HepG2 (cell line): ENCODE results near the gene BAHD1. TPM values are rescaled to one million over a fixed set of nuclear protein-coding genes. Genes with fewer than 3 reads are reported as not detected.

Experiments
- ATAC-seq: fragments of 200-7000 bp; cut with Tn5 transposase; 3 replicates; pipeline ENCODE4 v1.9.1; 2020; ENCODE audit warnings: mild to moderate bottlenecking, moderate library complexity
- BruUV-seq: library from RNA; stranded (reverse); fragments of 400-500 nt; replicated peaks from 2 replicates; lab custom pipeline; 2021; lab: Mats Ljungman, UMichigan
- CTCF ChIA-PET: fragments of 300-600 bp; formaldehyde crosslinking; extraction: SDS; loops from one replicate; lab custom pipeline; 2021; ENCODE audit warnings: low total read pairs, inconsistent platforms, low intra/inter-chr PET ratio; lab: Yijun Ruan, JAX
- POLR2A ChIA-PET: fragments of 350-600 bp; sonication (Branson Sonifier 250); formaldehyde crosslinking; loops from one replicate; lab custom pipeline; 2020; ENCODE audit warnings: antibody characterized with exemption, inconsistent platforms; lab: Yijun Ruan, JAX
- DNase-seq: peaks from one replicate; pipeline ENCODE4 v3.0.0-alpha.2; 2015; ENCODE audit warnings: low spot score
- FAIRE-seq: peaks from 3 replicates; lab custom pipeline; 2011; peaks lifted over from hg19 to GRCh38; lab: Jason Lieb, UNC
- H2AFZ ChIP-seq: one replicate; pipeline ENCODE4 v1.6.1; 2011; ENCODE audit warnings: low read length, inconsistent platforms
- H3K27ac ChIP-seq: fragments of 300-600 bp; 3 replicates; pipeline ENCODE4 v1.8.0; 2011; ENCODE audit warnings: mixed run types, mild to moderate bottlenecking, mixed read lengths, low read length, inconsistent platforms; ENCODE audit not compliant: insufficient read depth; ENCODE audit errors: extremely low read length
- H3K27me3 ChIP-seq, 2 experiments: fragments of 200-600 bp in 1 of 2; 2 replicates in 1 of 2; 3 replicates in 1 of 2; pipeline versions ENCODE4 v1.6.0 to v1.8.0; 2011; ENCODE audit warnings: low read length in 2 of 2, mild to moderate bottlenecking in 2 of 2, moderate library complexity in 2 of 2, inconsistent platforms in 1 of 2; ENCODE audit not compliant: insufficient read depth in 2 of 2, control insufficient read depth in 1 of 2
- H3K36me3 ChIP-seq, 2 experiments: fragments of 200-600 bp in 1 of 2; replicated peaks in 1 of 2; 2 replicates in 1 of 2; 3 replicates in 1 of 2; pipeline versions ENCODE4 v1.5.1 to v1.8.0; 2011; ENCODE audit warnings: low read length in 2 of 2, inconsistent platforms in 1 of 2; ENCODE audit not compliant: insufficient read depth in 2 of 2, control insufficient read depth in 1 of 2
- H3K4me1 ChIP-seq: 2 replicates; pipeline ENCODE4 v1.5.1; 2012; ENCODE audit warnings: low read length, inconsistent platforms; ENCODE audit not compliant: insufficient read depth
- H3K4me2 ChIP-seq: 2 replicates; pipeline ENCODE4 v1.6.0; 2011; ENCODE audit warnings: low read depth, low read length, inconsistent platforms
- H3K4me3 ChIP-seq, 3 experiments: fragments of 200-600 bp in 1 of 3; sonication (generic), shearing (Covaris generic) in 1 of 3; replicated peaks in 1 of 3; 2 replicates each; pipeline ENCODE4 v1.5.1; 2011 to 2016; ENCODE audit warnings: low read length in 3 of 3, inconsistent platforms in 2 of 3, low read depth in 2 of 3, mild to moderate bottlenecking in 2 of 3, control low read depth in 1 of 3, mixed read lengths in 1 of 3; ENCODE audit not compliant: insufficient read depth in 1 of 3
- H3K79me2 ChIP-seq: one replicate; pipeline ENCODE4 v1.6.1; 2011; ENCODE audit warnings: low read length, inconsistent platforms; ENCODE audit not compliant: insufficient read depth
- H3K9ac ChIP-seq: 2 replicates; pipeline ENCODE4 v1.6.0; 2011; ENCODE audit warnings: mild to moderate bottlenecking, low read depth, low read length, inconsistent platforms; ENCODE audit not compliant: insufficient read depth
- H3K9me3 ChIP-seq: 2 replicates; pipeline ENCODE4 v1.5.1; 2012; ENCODE audit warnings: mild to moderate bottlenecking, low read length
- H4K20me1 ChIP-seq: 2 replicates; pipeline ENCODE4 v1.6.0; 2011; ENCODE audit warnings: inconsistent platforms, mild to moderate bottlenecking, low read length, moderate library complexity; ENCODE audit not compliant: insufficient read depth
- ADNP ChIP-seq: sonication (generic); formaldehyde crosslinking; IDR thresholded peaks from 2 replicates; pipeline ENCODE4 v1.4.0; 2020; ENCODE audit warnings: missing genetic modification reagents
- ATF1 ChIP-seq: IDR thresholded peaks from 2 replicates; pipeline ENCODE4 v1.6.1; 2016; ENCODE audit warnings: mild to moderate bottlenecking, control low read depth
- CAMTA2 ChIP-seq: sonication (generic); formaldehyde crosslinking; IDR thresholded peaks from 2 replicates; pipeline ENCODE4 v1.4.0; 2020; ENCODE audit warnings: mild to moderate bottlenecking, missing genetic modification reagents, borderline replicate concordance
- FLYWCH1 ChIP-seq: sonication (generic); formaldehyde crosslinking; IDR thresholded peaks from 2 replicates; pipeline ENCODE4 v1.8.1; 2023; ENCODE audit warnings: mild to moderate bottlenecking, missing genetic modification reagents
- KLF15 ChIP-seq: sonication (generic); formaldehyde crosslinking; IDR thresholded peaks from 2 replicates; pipeline ENCODE4 v1.8.1; 2023; ENCODE audit warnings: borderline replicate concordance, mild to moderate bottlenecking, inconsistent platforms, missing genetic modification reagents, mixed read lengths
- PTBP1 ChIP-seq: fragments of 200-400 bp; formaldehyde crosslinking; IDR thresholded peaks from 2 replicates; pipeline ENCODE4 v1.6.1; 2018; ENCODE audit warnings: low read length, low read depth; ENCODE audit not compliant: poor library complexity, severe bottlenecking
- RBFOX2 ChIP-seq: fragments of 200-400 bp; formaldehyde crosslinking; IDR thresholded peaks from 2 replicates; pipeline ENCODE4 v1.6.1; 2017; ENCODE audit warnings: low read depth, mild to moderate bottlenecking, low read length
- ZC3H13 ChIP-seq: sonication (generic); formaldehyde crosslinking; IDR thresholded peaks from 2 replicates; pipeline ENCODE4 v1.8.1; 2023; ENCODE audit warnings: mild to moderate bottlenecking, missing genetic modification reagents, moderate library complexity
- ZFP41 ChIP-seq: sonication (generic); formaldehyde crosslinking; IDR thresholded peaks from 2 replicates; pipeline ENCODE4 v1.4.0; 2020; ENCODE audit warnings: mild to moderate bottlenecking, missing genetic modification reagents, borderline replicate concordance
- ZNF121 ChIP-seq: sonication (generic); formaldehyde crosslinking; IDR thresholded peaks from 2 replicates; pipeline ENCODE4 v1.5.0; 2020; ENCODE audit warnings: mild to moderate bottlenecking, missing genetic modification reagents
- ZNF260 ChIP-seq: sonication (generic); formaldehyde crosslinking; IDR thresholded peaks from 2 replicates; pipeline ENCODE4 v1.4.0; 2020; ENCODE audit warnings: missing genetic modification reagents, low read depth, mild to moderate bottlenecking, borderline replicate concordance
- ZNF512 ChIP-seq: sonication (generic); formaldehyde crosslinking; IDR thresholded peaks from 2 replicates; pipeline ENCODE4 v1.4.0; 2020; ENCODE audit warnings: mild to moderate bottlenecking, missing genetic modification reagents
- ZNF770 ChIP-seq: sonication (generic); formaldehyde crosslinking; IDR thresholded peaks from 2 replicates; pipeline ENCODE4 v1.5.0; 2020; ENCODE audit warnings: mild to moderate bottlenecking, missing genetic modification reagents
- ZSCAN29 ChIP-seq: sonication (generic); formaldehyde crosslinking; conservative IDR thresholded peaks from 2 replicates; pipeline ENCODE4 v1.4.0; 2020; ENCODE audit warnings: mild to moderate bottlenecking, missing genetic modification reagents
- WGBS: methylation state at CpG from one replicate; pipeline ENCODE4 v1.1.6; 2017; ENCODE audit warnings: low lambda C conversion rate; 5-methylcytosine and 5-hydroxymethylcytosine counted together
- in situ Hi-C: cut with HindIII; loops from 2 replicates; pipeline ENCODE4 v1.10.0; 2017; ENCODE audit warnings: low pct_unique_long_range_greater_than_20kb; ENCODE audit not compliant: extremely low pct_ligation_motif_present
- intact Hi-C: fragments of 100-400 bp; cut with micrococcal nuclease; formaldehyde crosslinking; loops from one replicate; pipeline ENCODE4 v1.10.0; 2022; ENCODE audit not compliant: unreplicated experiment
- polyA plus RNA-seq, 8 experiments: library from polyadenylated mRNA; depleted of rRNA in 3 of 8; stranded (reverse) in 7 of 8; unstranded in 1 of 8; fragments of >200 nt; fragmentation: Illumina TruSeq in 4 of 8; extraction: Trizol in 4 of 8; gene quantifications; 2 replicates each; pipeline versions ENCODE4 v1.2.1 to v1.2.3, GENCODE V29; 2011 to 2016; ENCODE audit warnings: low read depth in 4 of 8, missing spikeins in 1 of 8, mixed read lengths in 1 of 8; ENCODE audit not compliant: insufficient read depth in 1 of 8
- total RNA-seq, 5 experiments: library from RNA; depleted of rRNA; stranded (reverse); fragments of >200 nt; fragmentation: Illumina TruSeq; extraction: Trizol; gene quantifications; 2 replicates each; pipeline ENCODE4 v1.2.3, GENCODE V29; 2016; ENCODE audit warnings: low read depth in 1 of 5
- TF ChIP-seq, protein P1 (sequence below): sonication (generic); formaldehyde crosslinking; IDR thresholded peaks from 2 replicates; pipeline ENCODE4 v1.5.0; 2020; ENCODE audit warnings: missing genetic modification reagents

Gene BAHD1
- total and polyA plus RNA-seq, 2 of the 13 experiments (the other 11 are each of a cell fraction or from before 2014, with no cell fraction given) = 3.3 to 8.7 TPM

- Histone ChIP-seq H3K79me2 (no peaks in the 10 kb centered on the region), H3K4me1 (peaks cover 26% of the 10 kb centered on the region), H3K27ac (no peak overlapping the region), H3K27me3 (no peaks in the 10 kb centered on the region), H2AFZ (no peak overlapping the region), H3K9me3 (no peaks in the 10 kb centered on the region), H3K4me3 (no peak overlapping the region), H3K9ac (no peak overlapping the region), H3K4me2 (no peak overlapping the region), H3K36me3 (peaks cover 26 to 57% of the 10 kb centered on the region in 2 experiments), H4K20me1 (no peaks in the 10 kb centered on the region; the same call in 1 of the 2 replicates)
- ChIA-PET POLR2A (interaction anchor here (1.2 to 1.3 kb wide), 2 partner anchors 9 to 32 kb away, joined by 3 to 9 read pairs; partner anchors contain the start of genes IVD and KNSTRN), CTCF (no interaction called here)
- intact Hi-C loops (no loop called here), in situ Hi-C loops (no loop called here)
- FAIRE-seq (no peak), ATAC-seq (no peak), DNase-seq (no peak)
- 96% methylated on average over 5 of the region's 7 CpGs for WGBS
- BruUV-seq = no TSS peak
- no peak for TF ChIP-seq ZNF512 (CRISPR knock-in tag)
- no peak for TF ChIP-seq KLF15 (CRISPR knock-in tag)
- TF ChIP-seq ZNF260 (CRISPR knock-in tag) = no peak
- TF ChIP-seq ATF1 (CRISPR knock-in tag) = no peak
- TF ChIP-seq PTBP1 = no peak
- TF ChIP-seq ZFP41 (CRISPR knock-in tag) = no peak
These were observed 25.9 kb upstream of the BAHD1 start for GRCh38 chr15:40414816-40415215.

DNA sequence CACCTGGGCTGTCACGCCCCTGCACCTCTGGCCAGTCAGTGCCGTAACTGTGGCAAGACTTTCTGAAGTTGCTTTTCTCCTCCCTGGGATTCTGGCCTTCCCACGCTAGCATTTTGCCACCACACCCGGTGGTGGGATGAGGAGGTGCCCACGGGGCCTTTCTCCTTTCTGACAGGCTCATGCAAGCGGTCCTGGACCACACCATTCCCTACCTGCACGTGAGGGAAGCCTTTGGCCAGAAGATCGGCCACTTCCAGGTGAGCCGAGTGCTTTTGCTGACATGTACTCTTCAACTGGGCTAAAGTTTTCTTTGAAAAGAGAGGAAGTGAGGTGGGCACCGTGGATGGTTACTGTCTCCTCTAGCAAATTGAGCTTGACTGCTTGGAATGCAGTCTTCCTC is 25.5 kb upstream of the BAHD1 start:
- intact Hi-C loops (no loop called here), in situ Hi-C loops (no loop called here)
- Histone ChIP-seq H3K79me2 (no peaks in the 10 kb centered on the region), H3K36me3 (peaks cover 26 to 54% of the 10 kb centered on the region in 2 experiments), H3K27me3 (no peaks in the 10 kb centered on the region), H3K4me1 (peaks cover 26% of the 10 kb centered on the region), H3K4me2 (no peak overlapping the region), H3K27ac (no peak overlapping the region), H2AFZ (no peak overlapping the region), H3K4me3 (no peak overlapping the region), H4K20me1 (no peaks in the 10 kb centered on the region; the same call in 1 of the 2 replicates), H3K9ac (no peak overlapping the region), H3K9me3 (no peaks in the 10 kb centered on the region)
- TF ChIP-seq FLYWCH1 (CRISPR knock-in tag) (no peak), CAMTA2 (CRISPR knock-in tag) (no peak), RBFOX2 (0 out of 2 replicates have a peak, but pooled peaks have one; percentile 4), ZNF770 (CRISPR knock-in tag) (no peak), ZSCAN29 (CRISPR knock-in tag) (no peak), ZC3H13 (no peak), ADNP (CRISPR knock-in tag) (no peak), ZNF121 (CRISPR knock-in tag) (no peak)
- TF ChIP-seq, protein P1, sequence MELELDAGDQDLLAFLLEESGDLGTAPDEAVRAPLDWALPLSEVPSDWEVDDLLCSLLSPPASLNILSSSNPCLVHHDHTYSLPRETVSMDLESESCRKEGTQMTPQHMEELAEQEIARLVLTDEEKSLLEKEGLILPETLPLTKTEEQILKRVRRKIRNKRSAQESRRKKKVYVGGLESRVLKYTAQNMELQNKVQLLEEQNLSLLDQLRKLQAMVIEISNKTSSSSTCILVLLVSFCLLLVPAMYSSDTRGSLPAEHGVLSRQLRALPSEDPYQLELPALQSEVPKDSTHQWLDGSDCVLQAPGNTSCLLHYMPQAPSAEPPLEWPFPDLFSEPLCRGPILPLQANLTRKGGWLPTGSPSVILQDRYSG (CRISPR knock-in tag) = no peak
- ATAC-seq (no peak), DNase-seq (no peak), FAIRE-seq (no peak)
- ChIA-PET POLR2A (no interaction called here), CTCF (no interaction called here)
- BruUV-seq = no TSS peak
- 91% methylated on average over 9 of the region's 10 CpGs for WGBS
